Neural cell (in vitro differentiated cells): ENCODE measurements around the gene DNAJC11. TPM values are rescaled to one million over a fixed set of nuclear protein-coding genes. Genes with fewer than 3 reads are reported as not detected.
"Not testable (repeated sequence)": the region's sequence is repeated elsewhere in the genome, so short reads cannot be mapped to it uniquely, and the experiment has no call there.

ENCODE experiments used
- H2AFZ ChIP-seq: fragments of 200-600, 300-800 bp; sonication (generic), shearing (Covaris generic); 2 replicates; pipeline ENCODE4 v1.6.0; 2014; ENCODE audit warnings: low read depth, mild to moderate bottlenecking, antibody characterized with exemption, low read length, moderate library complexity
- H3F3A ChIP-seq: fragments of 200-600 bp; shearing (Covaris generic); 2 replicates; pipeline ENCODE4 v1.6.1; 2016; ENCODE audit warnings: mild to moderate bottlenecking, moderate library complexity, mixed read lengths, antibody characterized with exemption, low read length; ENCODE audit not compliant: insufficient read depth, poor library complexity, severe bottlenecking
- H3K27ac ChIP-seq: fragments of 200-600, 300-800 bp; sonication (generic), shearing (Covaris generic); 2 replicates; pipeline ENCODE4 v1.5.1; 2014; ENCODE audit warnings: mild to moderate bottlenecking, low read length, moderate library complexity
- H3K27me3 ChIP-seq: fragments of 300-800, 200-600 bp; sonication (generic), shearing (Covaris generic); 2 replicates; pipeline ENCODE4 v1.6.0; 2014; ENCODE audit warnings: mild to moderate bottlenecking, low read depth, low read length, moderate library complexity; ENCODE audit not compliant: insufficient read depth
- H3K36me3 ChIP-seq: fragments of 300-800, 200-600 bp; sonication (generic), shearing (Covaris generic); 2 replicates; pipeline ENCODE4 v1.5.1; 2014; ENCODE audit warnings: mild to moderate bottlenecking, antibody characterized with exemption, low read length, moderate library complexity; ENCODE audit not compliant: insufficient read depth
- H3K4me2 ChIP-seq: fragments of 300-800, 200-600 bp; sonication (generic), shearing (Covaris generic); 2 replicates; pipeline ENCODE4 v1.6.0; 2014; ENCODE audit warnings: mild to moderate bottlenecking, low read length
- H3K4me3 ChIP-seq: fragments of 300-800, 200-600 bp; sonication (generic), shearing (Covaris generic); 2 replicates; pipeline ENCODE4 v1.5.1; 2014; ENCODE audit warnings: mild to moderate bottlenecking, low read length, moderate library complexity
- H3K79me2 ChIP-seq: fragments of 200-600 bp; shearing (Covaris generic); replicated peaks from 2 replicates; pipeline ENCODE4 v1.6.0; 2014; ENCODE audit warnings: mild to moderate bottlenecking, low read length, moderate library complexity; ENCODE audit not compliant: insufficient read depth
- H3K9ac ChIP-seq: fragments of 300-800, 200-600 bp; sonication (generic), shearing (Covaris generic); 2 replicates; pipeline ENCODE4 v1.6.1; 2016; ENCODE audit warnings: mild to moderate bottlenecking, low read length, mixed read lengths
- H3K9me2 ChIP-seq: fragments of 200-600 bp; shearing (Covaris generic); 2 replicates; pipeline ENCODE4 v1.6.1; 2016; ENCODE audit warnings: mild to moderate bottlenecking, low read length, mixed read lengths; ENCODE audit not compliant: insufficient read depth
- H3K9me3 ChIP-seq: fragments of 200-600, 300-800 bp; sonication (generic), shearing (Covaris generic); 2 replicates; pipeline ENCODE4 v1.6.1; 2016; ENCODE audit warnings: mild to moderate bottlenecking, mixed run types, low read length, moderate library complexity, mixed read lengths
- H4K20me1 ChIP-seq: fragments of 200-600 bp; shearing (Covaris generic); 2 replicates; pipeline ENCODE4 v1.6.1; 2016; ENCODE audit warnings: mild to moderate bottlenecking, mixed run types; ENCODE audit not compliant: insufficient read depth
- CTCF ChIP-seq: fragments of 450-650 bp; IDR thresholded peaks from 2 replicates; pipeline ENCODE4 v1.5.1; 2014; ENCODE audit warnings: antibody characterized with exemption, mild to moderate bottlenecking, moderate library complexity; ENCODE audit not compliant: poor library complexity, severe bottlenecking
- EP300 ChIP-seq: fragments of 450-650 bp; conservative IDR thresholded peaks from 2 replicates; pipeline ENCODE4 v1.6.1; 2014; ENCODE audit warnings: antibody characterized with exemption, mild to moderate bottlenecking, moderate library complexity; ENCODE audit not compliant: poor library complexity, severe bottlenecking
- EZH2 ChIP-seq: fragments of 200-600, 300-800 bp; shearing (Covaris generic), sonication (generic); IDR thresholded peaks from 2 replicates; pipeline ENCODE4 v1.6.1; 2014; ENCODE audit warnings: antibody characterized with exemption, low read length, borderline replicate concordance, mild to moderate bottlenecking; ENCODE audit not compliant: insufficient read depth, poor library complexity, severe bottlenecking
- MXI1 ChIP-seq: fragments of 450-650 bp; conservative IDR thresholded peaks from 2 replicates; pipeline ENCODE4 v1.6.1; 2014; ENCODE audit warnings: antibody characterized with exemption, mild to moderate bottlenecking; ENCODE audit not compliant: poor library complexity, severe bottlenecking
- POLR2AphosphoS5 ChIP-seq: IDR thresholded peaks from 2 replicates; pipeline ENCODE4 v1.6.1; 2012
- RAD21 ChIP-seq: fragments of 450-650 bp; conservative IDR thresholded peaks from 2 replicates; pipeline ENCODE4 v1.6.1; 2014; ENCODE audit warnings: antibody characterized with exemption, mild to moderate bottlenecking, moderate library complexity
- REST ChIP-seq: IDR thresholded peaks from 2 replicates; pipeline ENCODE4 v1.6.1; 2012; ENCODE audit warnings: borderline replicate concordance
- SMC3 ChIP-seq: fragments of 450-650 bp; conservative IDR thresholded peaks from 2 replicates; pipeline ENCODE4 v1.6.1; 2014; ENCODE audit warnings: antibody characterized with exemption, mild to moderate bottlenecking, moderate library complexity; ENCODE audit not compliant: poor library complexity
- TAF1 ChIP-seq: IDR thresholded peaks from 2 replicates; pipeline ENCODE4 v1.6.1; 2012; ENCODE audit warnings: low read depth
- polyA plus RNA-seq: library from polyadenylated mRNA; depleted of rRNA; stranded (reverse); fragments of >200 nt; gene quantifications from 2 replicates; pipeline ENCODE4 v1.2.3, GENCODE V29; 2014

Gene DNAJC11
- polyA plus RNA-seq, 1 donor from 2014 or later = 28.6 TPM

DNA sequence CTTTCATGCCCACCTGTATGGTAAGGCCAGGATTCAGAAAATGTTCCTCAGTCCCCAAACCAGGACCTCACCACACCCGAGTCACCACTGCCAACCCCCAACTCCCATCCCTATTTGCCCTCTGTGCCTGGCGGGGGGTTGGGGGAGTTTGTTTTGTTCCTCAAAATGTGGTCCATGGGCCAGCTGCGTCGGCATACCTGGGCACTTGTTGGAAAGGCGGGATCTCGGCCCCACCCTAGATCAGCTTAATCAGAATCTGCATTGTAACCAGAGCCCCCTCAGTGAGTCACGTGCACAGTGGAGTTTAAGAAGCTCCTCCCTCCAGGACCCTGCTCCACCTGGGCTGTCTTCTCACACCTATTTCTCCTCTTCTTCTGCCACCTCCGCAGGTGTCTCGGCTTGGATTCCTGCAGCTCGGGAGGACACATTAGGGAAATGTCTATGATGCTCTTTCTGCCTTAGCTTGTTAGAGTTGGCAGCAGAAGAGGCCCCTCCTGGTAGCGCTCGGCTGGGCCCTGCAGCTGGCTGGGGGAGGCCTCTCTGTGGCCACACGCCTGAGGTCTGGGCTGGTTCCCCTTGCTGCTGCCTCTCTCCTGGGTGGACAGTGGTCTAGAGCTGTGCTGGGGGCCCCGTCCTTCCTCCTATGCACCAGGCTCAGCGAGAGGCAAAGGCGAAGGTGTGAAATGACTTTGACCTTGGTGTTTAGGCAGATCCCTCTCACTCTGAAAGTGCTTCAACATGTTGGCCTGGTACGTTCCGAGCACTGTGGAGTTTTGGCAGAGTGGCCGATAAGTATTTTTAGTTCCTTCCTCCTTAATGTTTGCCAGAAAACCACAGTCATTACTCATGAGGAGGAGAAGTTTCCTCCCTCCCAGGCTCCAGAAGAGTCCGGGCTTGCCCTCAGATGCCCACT is 41.8 kb upstream of the DNAJC11 start:
- Histone ChIP-seq H3K9me3 (no peaks in the 10 kb centered on the region), H3K9ac (no peak overlapping the region), H3K79me2 (no peaks in the 10 kb centered on the region), H2AFZ (no peak overlapping the region), H3K27me3 (no peaks in the 10 kb centered on the region), H3K4me2 (no peak overlapping the region), H3K27ac (no peak overlapping the region), H3F3A (no peaks in the 10 kb centered on the region), H3K36me3 (no peaks in the 10 kb centered on the region), H3K4me3 (no peak overlapping the region), H4K20me1 (no peaks in the 10 kb centered on the region), H3K9me2 (no peaks in the 10 kb centered on the region)
- TF ChIP-seq TAF1 (no peak), RAD21 (no peak), REST (no peak), MXI1 (no peak)

- not testable (repeated sequence) for H2AFZ ChIP-seq, H3K36me3 ChIP-seq, H3K79me2 ChIP-seq, H3F3A ChIP-seq, H3K9me2 ChIP-seq, H3K9me3 ChIP-seq, H3K4me2 ChIP-seq, H3K27ac ChIP-seq, H4K20me1 ChIP-seq, H3K4me3 ChIP-seq, H3K27me3 ChIP-seq, H3K9ac ChIP-seq
Measured at GRCh38 chr1:6742676-6743188, 41.1 kb upstream of the DNAJC11 start.

DNA sequence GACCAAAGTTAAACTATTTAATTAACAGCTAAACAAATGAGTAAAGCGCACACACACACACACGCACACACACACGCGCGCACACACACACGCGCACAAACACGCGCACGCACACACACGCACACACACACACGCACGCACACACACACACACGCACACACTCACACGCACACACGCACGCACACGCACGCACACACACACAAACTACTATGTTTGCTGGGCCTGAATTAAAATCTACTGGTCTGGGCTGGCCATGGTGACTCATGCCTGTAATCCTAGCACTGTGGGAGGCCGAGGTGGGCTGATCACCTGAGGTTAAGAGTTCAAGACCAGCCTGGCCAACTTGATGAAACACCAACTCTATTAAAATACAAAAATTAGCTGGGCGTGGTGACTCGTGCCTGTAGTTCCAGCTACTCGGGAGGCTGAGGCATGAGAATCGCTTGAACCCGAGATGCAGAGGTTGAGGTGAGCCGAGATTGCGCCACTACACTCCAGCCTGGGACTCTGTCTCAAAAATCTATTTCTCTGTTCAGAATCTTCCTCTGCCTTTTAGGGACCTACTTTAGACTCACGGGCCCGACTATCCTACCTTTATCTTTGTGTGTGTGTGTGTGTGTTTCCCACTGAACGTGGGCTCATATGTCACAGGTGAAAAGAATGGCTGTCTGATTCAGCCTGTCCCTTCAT is 37.5 kb upstream of the DNAJC11 start:
- Histone ChIP-seq H3K4me3 (no peak overlapping the region), H3K79me2 (no peaks in the 10 kb centered on the region), H3K9me2 (no peaks in the 10 kb centered on the region), H4K20me1 (no peaks in the 10 kb centered on the region), H3K36me3 (no peaks in the 10 kb centered on the region), H3K27me3 (no peaks in the 10 kb centered on the region), H3K27ac (no peak overlapping the region), H3F3A (no peaks in the 10 kb centered on the region), H3K4me2 (no peak overlapping the region), H3K9me3 (no peaks in the 10 kb centered on the region), H3K9ac (no peak overlapping the region), H2AFZ (no peak overlapping the region)
- TF ChIP-seq EZH2 = no peak
- TF ChIP-seq RAD21 = no peak
- no peak for TF ChIP-seq POLR2AphosphoS5
- no peak for TF ChIP-seq EP300
- TF ChIP-seq CTCF = no peak
- TF ChIP-seq TAF1 = no peak
- no peak for TF ChIP-seq MXI1
- no peak for TF ChIP-seq SMC3
